Ovary (tissue), 9 donors: Measurements from ENCODE around the gene PTPRN2. TPM values are rescaled to one million over a fixed set of nuclear protein-coding genes. Genes with fewer than 3 reads are reported as not detected.

ENCODE experiments used
- DNase-seq, 5 donors: peaks; one replicate each; pipeline ENCODE4 v3.0.0-alpha.2; 2019 to 2020
- H3K27ac ChIP-seq, 2 donors: fragments of 200-600 bp; one replicate each; pipeline versions ENCODE4 v1.5.1 to v1.8.0; 2019 to 2022
- H3K27me3 ChIP-seq: fragments of 200-600 bp; one replicate; pipeline ENCODE4 v1.8.0; 2022
- H3K36me3 ChIP-seq: fragments of 200-600 bp; sonication (generic); one replicate; pipeline ENCODE4 v1.5.1; 2019
- H3K4me1 ChIP-seq: one replicate; pipeline ENCODE4 v1.8.1; 2013; ENCODE audit warnings: mild to moderate bottlenecking, moderate library complexity; ENCODE audit not compliant: insufficient read depth
- H3K4me3 ChIP-seq: fragments of 200-600 bp; sonication (generic); one replicate; pipeline ENCODE4 v1.5.1; 2017
- H3K9me3 ChIP-seq, 2 donors: fragments of 200-600 bp in 1 of 2; sonication (generic) in 1 of 2; one replicate each; pipeline versions ENCODE4 v1.5.1 to v1.8.1; 2013 to 2019; ENCODE audit warnings: mild to moderate bottlenecking in 1 of 2, moderate library complexity in 1 of 2
- EP300 ChIP-seq: sonication (generic); formaldehyde crosslinking; IDR thresholded peaks from one replicate; pipeline ENCODE4 v1.6.1; 2017; ENCODE audit warnings: antibody characterized with exemption
- POLR2A ChIP-seq: fragments of 450-650 bp; IDR thresholded peaks from one replicate; pipeline ENCODE4 v1.6.1; 2017; ENCODE audit warnings: antibody characterized with exemption, mild to moderate bottlenecking, moderate library complexity
- WGBS, 3 donors: extraction: QIAGEN DNeasy Blood & Tissue Kit in 1 of 3; methylation state at CpG; one replicate each; pipeline versions ENCODE4 v1.1.5 to v1.1.7; 2013 to 2017; 5-methylcytosine and 5-hydroxymethylcytosine counted together
- intact Hi-C, 4 donors: fragments of 100-400 bp; cut with DNase I; formaldehyde crosslinking; loops; one replicate each; pipeline versions ENCODE4 v1.11.0 to v1.15.1; 2022 to 2023
- polyA plus RNA-seq, 2 donors: library from polyadenylated mRNA; stranded (reverse); fragments of 200-250 nt in 1 of 2; fragments of 350-450 nt in 1 of 2; fragmentation: Illumina TruSeq in 1 of 2; extraction: RNeasy Lipid Tissue Mini Kit (QIAGEN cat#74804) in 1 of 2; gene quantifications; one replicate each; pipeline ENCODE4 v1.2.3, GENCODE V29; 2013 to 2014
- total RNA-seq, 7 donors: library from RNA; depleted of rRNA in 2 of 7; stranded (reverse); fragments of >200 nt in 2 of 7; fragmentation: NEBNext Ultra II Directional in 3 of 7; extraction: Animal tissue kit (Norgen Biotek cat#: 25700) in 3 of 7; gene quantifications; one replicate each; pipeline versions ENCODE4 v1.1.0 to v1.2.4, GENCODE V29; 2016 to 2023
- TF ChIP-seq, protein P1 (sequence below), 3 donors: fragments of 450-650 bp in 2 of 3; fragments of 200-600 bp in 1 of 3; IDR thresholded peaks; one replicate each; pipeline versions ENCODE4 v1.5.1 to v1.8.0; 2016 to 2022; ENCODE audit warnings: antibody characterized with exemption in 3 of 3, mild to moderate bottlenecking in 1 of 3
- donor health status: DM: no; HTN: no; CAD: no; lungs with moderate emphysema.
- donor health status: DM: no; HTN: no; CAD: no.
- donor health status: Bipolar disorder and iron deficiency.
- donor health status: DM: yes; HTN: yes; CAD: no.
- donor health status: DM: no; HTN: no; CAD: no.
- donor health status: DM: yes; HTN: yes; CAD: no.

The PTPRN2 gene
- total and polyA plus RNA-seq, 9 donors = 3.5 to 11.1 (median 5.9) TPM

- intact Hi-C loops = no loop called here
- Histone ChIP-seq H3K4me1 (no peaks in the 10 kb centered on the region), H3K27ac (no peak overlapping the region), H3K4me3 (no peak overlapping the region), H3K36me3 (no peaks in the 10 kb centered on the region), H3K27me3 (no peaks in the 10 kb centered on the region), H3K9me3 (no peaks in the 10 kb centered on the region)
- TF ChIP-seq EP300 (no peak), POLR2A (no peak)
- TF ChIP-seq, protein P1, sequence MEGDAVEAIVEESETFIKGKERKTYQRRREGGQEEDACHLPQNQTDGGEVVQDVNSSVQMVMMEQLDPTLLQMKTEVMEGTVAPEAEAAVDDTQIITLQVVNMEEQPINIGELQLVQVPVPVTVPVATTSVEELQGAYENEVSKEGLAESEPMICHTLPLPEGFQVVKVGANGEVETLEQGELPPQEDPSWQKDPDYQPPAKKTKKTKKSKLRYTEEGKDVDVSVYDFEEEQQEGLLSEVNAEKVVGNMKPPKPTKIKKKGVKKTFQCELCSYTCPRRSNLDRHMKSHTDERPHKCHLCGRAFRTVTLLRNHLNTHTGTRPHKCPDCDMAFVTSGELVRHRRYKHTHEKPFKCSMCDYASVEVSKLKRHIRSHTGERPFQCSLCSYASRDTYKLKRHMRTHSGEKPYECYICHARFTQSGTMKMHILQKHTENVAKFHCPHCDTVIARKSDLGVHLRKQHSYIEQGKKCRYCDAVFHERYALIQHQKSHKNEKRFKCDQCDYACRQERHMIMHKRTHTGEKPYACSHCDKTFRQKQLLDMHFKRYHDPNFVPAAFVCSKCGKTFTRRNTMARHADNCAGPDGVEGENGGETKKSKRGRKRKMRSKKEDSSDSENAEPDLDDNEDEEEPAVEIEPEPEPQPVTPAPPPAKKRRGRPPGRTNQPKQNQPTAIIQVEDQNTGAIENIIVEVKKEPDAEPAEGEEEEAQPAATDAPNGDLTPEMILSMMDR (IDR thresholded peaks at IDR 0.05) = no peak
- no peak for DNase-seq
- 65 to 88% (median 74%) methylated on average over 8 of the region's 8 CpGs for whole genome bisulfite sequencing, 3 donors
Observed at GRCh38 chr7:158469396-158470051, 118.1 kb downstream of the PTPRN2 start.

DNA sequence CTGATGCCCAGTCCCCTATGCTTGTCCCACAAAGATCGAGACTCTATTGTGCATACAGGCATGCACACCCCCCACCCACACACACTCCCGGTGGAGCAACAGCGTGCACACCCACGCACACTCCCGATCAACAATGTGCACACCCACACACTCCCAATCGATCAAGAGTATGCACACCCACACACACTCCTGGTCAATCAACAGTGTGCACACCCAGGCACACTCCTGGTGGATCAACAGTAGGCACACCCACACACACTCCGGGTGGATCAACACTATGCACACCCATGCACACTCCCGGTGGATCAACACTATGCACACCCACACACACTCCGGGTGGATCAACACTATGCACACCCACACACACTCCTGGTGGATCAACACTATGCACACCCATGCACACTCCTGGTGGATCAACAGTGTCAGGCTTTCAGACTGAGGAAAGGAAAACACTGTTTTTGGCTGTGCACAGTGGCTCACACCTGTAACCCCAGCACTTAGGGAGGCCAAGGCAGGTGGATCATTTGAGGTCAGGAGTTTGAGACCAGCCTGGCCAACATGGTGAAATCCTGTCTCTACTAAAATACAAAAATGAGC is 118.8 kb downstream of the PTPRN2 start:
- TF ChIP-seq, protein P1 (IDR thresholded peaks at IDR 0.05) = no peak
- no peak for TF ChIP-seq EP300
- no peak for TF ChIP-seq POLR2A
- Histone ChIP-seq H3K4me1 (no peaks in the 10 kb centered on the region), H3K36me3 (no peaks in the 10 kb centered on the region), H3K27ac (no peak overlapping the region), H3K9me3 (no peaks in the 10 kb centered on the region), H3K4me3 (no peak overlapping the region), H3K27me3 (no peaks in the 10 kb centered on the region)
- DNase-seq = no peak
- intact Hi-C loops = no loop called here
- WGBS, 3 donors = 24 to 40% (median 35%) methylated on average over 9 of the region's 9 CpGs

DNA sequence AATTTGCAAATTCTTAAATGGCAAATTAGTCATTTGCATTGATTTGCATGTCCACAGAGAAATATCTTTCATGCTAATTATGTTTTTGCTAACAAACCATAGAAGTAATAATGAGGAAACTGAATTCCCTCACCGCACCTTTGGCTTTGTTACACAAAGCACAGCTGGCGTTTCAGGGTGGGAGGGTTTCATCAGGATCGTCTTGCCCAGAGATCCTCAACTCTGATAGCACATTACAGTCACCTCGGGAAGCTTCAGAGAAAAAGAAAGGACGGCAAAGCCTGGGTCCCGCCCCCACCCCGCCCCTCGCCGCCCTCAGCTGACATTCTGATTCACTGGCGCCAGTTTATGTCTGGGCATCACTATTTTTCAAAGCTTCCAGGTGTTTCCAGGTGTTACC is 119.4 kb downstream of the PTPRN2 start:
- Histone ChIP-seq H3K36me3 (no peaks in the 10 kb centered on the region), H3K4me3 (no peak overlapping the region), H3K9me3 (no peaks in the 10 kb centered on the region), H3K4me1 (no peaks in the 10 kb centered on the region), H3K27ac (no peak overlapping the region), H3K27me3 (no peaks in the 10 kb centered on the region)
- TF ChIP-seq EP300 (no peak), POLR2A (no peak)
- TF ChIP-seq, protein P1 (IDR thresholded peaks at IDR 0.05) = no peak
- no peak for DNase-seq
- intact Hi-C loops = no loop called here
- 3 to 18% (median 10%) methylated on average over 10 of the region's 10 CpGs for WGBS, 3 donors

DNA sequence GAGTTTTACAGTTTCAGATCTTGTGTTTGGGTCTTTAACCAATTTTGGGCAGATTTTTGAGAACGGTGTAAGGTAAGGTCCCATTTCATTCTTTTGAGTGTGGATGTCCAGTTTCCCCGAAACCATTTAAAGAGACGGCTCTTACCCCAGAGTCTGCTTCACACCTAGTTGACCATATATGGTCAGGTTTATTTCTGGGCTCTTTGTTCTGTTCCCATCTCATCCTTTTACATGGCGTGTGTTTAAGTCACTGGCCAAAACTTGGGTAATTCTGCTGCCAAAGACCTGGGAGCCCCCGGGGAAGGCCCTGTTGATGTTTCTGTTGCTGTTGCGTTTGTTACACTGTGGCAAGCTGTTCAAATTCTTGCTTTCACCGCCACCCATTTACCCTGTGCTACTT is 120.1 kb downstream of the PTPRN2 start:
- DNase-seq = no peak
- no peaks in the 10 kb centered on the region for H3K27me3 ChIP-seq
- H3K27ac ChIP-seq = no peak overlapping the region
- H3K36me3 ChIP-seq = no peaks in the 10 kb centered on the region
- intact Hi-C loops = no loop called here
- WGBS, 3 donors = 12 to 28% (median 26%) methylated on average over 7 of the region's 7 CpGs
- TF ChIP-seq POLR2A = no peak
- TF ChIP-seq EP300 = no peak
- TF ChIP-seq, protein P1 (IDR thresholded peaks at IDR 0.05) = no peak
- no peak overlapping the region for H3K4me3 ChIP-seq
- no peaks in the 10 kb centered on the region for H3K4me1 ChIP-seq
- H3K9me3 ChIP-seq = no peaks in the 10 kb centered on the region
